DOHH2 (cell line): ENCODE measurements around the gene CRCP.
"Not testable (repeated sequence)": the region's sequence is repeated elsewhere in the genome, so short reads cannot be mapped to it uniquely, and the experiment has no call there.

Experiments used
- H3F3A ChIP-seq: fragments of 200-600 bp; sonication (generic), shearing (Covaris generic); 2 replicates; pipeline ENCODE4 v1.6.0; 2016; ENCODE audit warnings: antibody characterized with exemption, mild to moderate bottlenecking; ENCODE audit not compliant: control insufficient read depth, insufficient read depth
- H3K27ac ChIP-seq: fragments of 200-600 bp; sonication (generic); 2 replicates; pipeline ENCODE4 v1.5.1; 2014; ENCODE audit warnings: low read depth, mild to moderate bottlenecking, low read length, moderate library complexity
- H3K27me3 ChIP-seq: fragments of 200-600 bp; sonication (generic); 2 replicates; pipeline ENCODE4 v1.6.1; 2014; ENCODE audit warnings: mild to moderate bottlenecking, low read length, mixed read lengths; ENCODE audit not compliant: control insufficient read depth
- H3K36me3 ChIP-seq: fragments of 200-600 bp; sonication (generic); 2 replicates; pipeline ENCODE4 v1.6.1; 2014; ENCODE audit warnings: mild to moderate bottlenecking, low read length, moderate library complexity, mixed read lengths; ENCODE audit not compliant: control insufficient read depth
- H3K4me1 ChIP-seq: fragments of 200-600 bp; sonication (generic); 2 replicates; pipeline ENCODE4 v1.6.1; 2014; ENCODE audit warnings: mild to moderate bottlenecking, low read length, mixed read lengths; ENCODE audit not compliant: control insufficient read depth
- H3K4me2 ChIP-seq: fragments of 200-600 bp; sonication (generic); 2 replicates; pipeline ENCODE4 v1.6.0; 2014; ENCODE audit warnings: mild to moderate bottlenecking, low read length, moderate library complexity
- H3K4me3 ChIP-seq: fragments of 200-600 bp; sonication (generic); 2 replicates; pipeline ENCODE4 v1.5.1; 2014; ENCODE audit warnings: mild to moderate bottlenecking, low read length, mixed read lengths
- H3K79me2 ChIP-seq: fragments of 200-600 bp; sonication (generic); 2 replicates; pipeline ENCODE4 v1.6.1; 2014; ENCODE audit warnings: mild to moderate bottlenecking, low read length, mixed read lengths; ENCODE audit not compliant: control insufficient read depth
- H3K9me2 ChIP-seq: fragments of 200-600 bp; sonication (generic); replicated peaks from 2 replicates; pipeline ENCODE4 v1.6.1; 2014; ENCODE audit warnings: mild to moderate bottlenecking, low read length, mixed read lengths; ENCODE audit not compliant: control insufficient read depth
- H3K9me3 ChIP-seq: fragments of 200-600 bp; sonication (generic); 2 replicates; pipeline ENCODE4 v1.6.1; 2014; ENCODE audit warnings: antibody characterized with exemption, low read length, mixed read lengths; ENCODE audit not compliant: control insufficient read depth, insufficient read depth
- H4K20me1 ChIP-seq: fragments of 200-600 bp; sonication (generic); 2 replicates; pipeline ENCODE4 v1.6.0; 2014; ENCODE audit warnings: low read depth, mild to moderate bottlenecking, antibody characterized with exemption, low read length, moderate library complexity; ENCODE audit not compliant: control insufficient read depth, insufficient read depth
- EZH2phosphoT487 ChIP-seq: fragments of 200-600 bp; sonication (generic); IDR thresholded peaks from 2 replicates; pipeline ENCODE4 v1.6.1; 2017; ENCODE audit warnings: borderline replicate concordance, mild to moderate bottlenecking, antibody characterized with exemption, low read length, moderate library complexity, mixed read lengths
- TF ChIP-seq, protein P1 (sequence below): fragments of 200-600 bp; sonication (generic); IDR thresholded peaks from one replicate; pipeline ENCODE4 v1.5.1; 2014; ENCODE audit warnings: antibody characterized with exemption, mild to moderate bottlenecking, low read depth, low read length; ENCODE audit not compliant: poor library complexity, severe bottlenecking

Gene CRCP

DNA sequence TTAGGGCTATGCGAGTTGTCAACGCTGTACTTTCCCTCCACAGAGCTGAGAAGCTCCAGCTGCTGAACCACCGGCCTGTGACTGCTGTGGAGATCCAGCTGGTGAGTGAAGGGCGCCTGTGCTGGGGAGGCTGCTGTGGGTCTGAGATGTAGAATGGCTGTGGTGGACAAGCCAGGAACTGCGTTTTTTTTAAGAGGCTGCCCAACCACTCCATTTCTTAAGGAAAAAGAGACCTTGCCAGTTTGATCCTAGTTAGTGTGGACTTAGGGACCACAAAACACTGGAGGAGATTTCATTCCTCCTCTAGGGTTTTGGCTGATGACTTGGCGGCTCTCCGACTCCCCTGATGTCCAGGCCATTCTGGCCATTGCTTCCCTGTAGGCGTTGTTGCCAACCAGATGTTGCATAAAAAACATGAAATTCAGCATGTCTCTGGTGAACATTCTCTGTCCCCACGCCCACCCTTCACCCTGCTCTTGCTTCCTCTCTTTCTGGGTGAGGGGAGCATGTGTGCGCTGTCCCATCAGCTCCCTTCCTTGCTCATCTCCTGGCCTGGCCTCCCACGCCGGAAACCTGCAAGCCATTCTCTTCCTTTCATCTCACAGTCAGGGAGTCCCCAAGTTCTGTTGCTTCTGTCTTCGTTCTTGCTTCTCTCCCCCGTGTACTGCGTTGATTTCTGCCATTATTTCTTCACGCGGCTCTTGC lies 30.9 kb downstream of the CRCP start:
- no peak for TF ChIP-seq EZH2phosphoT487
- TF ChIP-seq, protein P1, sequence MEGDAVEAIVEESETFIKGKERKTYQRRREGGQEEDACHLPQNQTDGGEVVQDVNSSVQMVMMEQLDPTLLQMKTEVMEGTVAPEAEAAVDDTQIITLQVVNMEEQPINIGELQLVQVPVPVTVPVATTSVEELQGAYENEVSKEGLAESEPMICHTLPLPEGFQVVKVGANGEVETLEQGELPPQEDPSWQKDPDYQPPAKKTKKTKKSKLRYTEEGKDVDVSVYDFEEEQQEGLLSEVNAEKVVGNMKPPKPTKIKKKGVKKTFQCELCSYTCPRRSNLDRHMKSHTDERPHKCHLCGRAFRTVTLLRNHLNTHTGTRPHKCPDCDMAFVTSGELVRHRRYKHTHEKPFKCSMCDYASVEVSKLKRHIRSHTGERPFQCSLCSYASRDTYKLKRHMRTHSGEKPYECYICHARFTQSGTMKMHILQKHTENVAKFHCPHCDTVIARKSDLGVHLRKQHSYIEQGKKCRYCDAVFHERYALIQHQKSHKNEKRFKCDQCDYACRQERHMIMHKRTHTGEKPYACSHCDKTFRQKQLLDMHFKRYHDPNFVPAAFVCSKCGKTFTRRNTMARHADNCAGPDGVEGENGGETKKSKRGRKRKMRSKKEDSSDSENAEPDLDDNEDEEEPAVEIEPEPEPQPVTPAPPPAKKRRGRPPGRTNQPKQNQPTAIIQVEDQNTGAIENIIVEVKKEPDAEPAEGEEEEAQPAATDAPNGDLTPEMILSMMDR, result no peak
- no peaks in the 10 kb centered on the region for H3K9me2 ChIP-seq
- H3K27ac ChIP-seq, result no peak overlapping the region
- H3K27me3 ChIP-seq, result no peaks in the 10 kb centered on the region
- no peak overlapping the region for H3K4me2 ChIP-seq
- H3K4me3 ChIP-seq, result no peak overlapping the region
- no peaks in the 10 kb centered on the region for H3K4me1 ChIP-seq
- H3F3A ChIP-seq, result no peaks in the 10 kb centered on the region
- peaks cover 10% of the 10 kb centered on the region; the same call in 1 of the 2 replicates for H4K20me1 ChIP-seq
- H3K79me2 ChIP-seq, result peaks cover 15% of the 10 kb centered on the region
- H3K9me3 ChIP-seq, result no peaks in the 10 kb centered on the region
- H3K36me3 ChIP-seq, result peaks cover 91% of the 10 kb centered on the region

DNA sequence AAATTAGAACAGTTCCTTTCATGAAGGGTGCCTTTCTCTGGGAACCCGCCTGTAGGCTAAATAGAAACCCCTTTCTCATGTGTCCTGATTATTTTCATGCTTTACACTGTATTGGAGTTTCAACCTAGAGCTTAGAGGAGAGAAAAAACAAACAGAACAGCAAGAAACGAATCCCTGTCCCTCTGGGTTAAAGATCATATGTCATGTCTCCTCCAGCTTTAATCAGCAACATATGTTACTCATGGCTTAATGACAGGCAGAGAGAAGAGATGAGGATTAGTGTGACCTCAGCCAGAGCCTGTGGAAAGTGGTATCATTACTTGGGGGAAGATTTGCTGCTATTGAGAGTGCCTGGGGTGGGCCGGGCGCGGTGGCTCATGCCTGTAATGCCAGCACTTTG lies 32.1 kb downstream of the CRCP start:
- Histone ChIP-seq H3K36me3 (peaks cover 89% of the 10 kb centered on the region), H3K79me2 (peaks cover 16% of the 10 kb centered on the region), H3K27ac (no peak overlapping the region), H4K20me1 (peaks cover 10% of the 10 kb centered on the region; the same call in 1 of the 2 replicates), H3K9me3 (no peaks in the 10 kb centered on the region), H3K4me2 (no peak overlapping the region), H3F3A (no peaks in the 10 kb centered on the region), H3K27me3 (no peaks in the 10 kb centered on the region), H3K9me2 (no peaks in the 10 kb centered on the region), H3K4me1 (no peaks in the 10 kb centered on the region), H3K4me3 (no peak overlapping the region)
- TF ChIP-seq EZH2phosphoT487, result no peak
- TF ChIP-seq, protein P1, result no peak

DNA sequence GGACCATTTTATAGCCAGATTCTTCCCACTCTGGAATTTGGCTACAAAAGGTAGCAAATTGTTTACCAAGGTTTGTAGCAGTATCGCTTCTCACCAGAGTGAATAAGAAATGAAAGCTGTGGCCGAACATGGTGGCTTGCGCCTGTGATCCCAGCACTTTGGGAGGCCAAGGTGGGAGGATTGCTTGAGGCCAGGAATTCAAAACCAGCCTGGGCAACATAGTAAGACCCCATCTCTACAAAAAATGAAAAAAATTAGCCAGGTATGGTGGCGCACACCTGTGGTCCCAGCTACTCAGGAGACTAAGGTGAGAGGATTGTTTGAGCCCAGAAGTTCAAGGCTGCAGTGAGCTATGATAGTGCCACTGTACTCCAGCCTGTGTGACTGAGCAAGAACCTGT lies 33.0 kb downstream of the CRCP start:
- H3K4me3 ChIP-seq, H3K27me3 ChIP-seq, H3K4me2 ChIP-seq, H3K4me1 ChIP-seq, H4K20me1 ChIP-seq, H3F3A ChIP-seq, H3K27ac ChIP-seq, H3K9me2 ChIP-seq, H3K9me3 ChIP-seq: not testable (repeated sequence)
- H3K36me3 ChIP-seq, result peaks cover 89% of the 10 kb centered on the region
- H3K79me2 ChIP-seq, result peaks cover 12% of the 10 kb centered on the region

DNA sequence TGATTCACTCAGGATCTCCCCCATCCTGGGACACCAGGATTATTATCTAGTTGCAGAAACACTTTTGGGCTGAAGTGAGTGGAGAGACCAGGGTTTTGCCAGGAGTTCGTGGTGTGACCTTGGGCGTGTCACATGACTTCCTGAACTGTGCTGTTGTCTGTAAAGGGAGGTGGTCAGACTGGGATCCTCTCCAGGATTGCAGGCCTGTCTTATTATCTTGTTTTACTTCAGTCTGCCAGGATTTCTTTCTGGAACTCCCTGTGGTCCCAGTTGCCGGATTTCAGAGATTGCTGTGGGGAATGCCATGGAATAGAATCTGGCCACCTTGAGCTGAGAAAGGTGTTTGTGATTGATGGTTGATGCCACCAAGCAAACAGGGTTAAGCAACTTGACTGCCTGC lies 35.8 kb downstream of the CRCP start:
- H3K4me1 ChIP-seq, result no peaks in the 10 kb centered on the region
- TF ChIP-seq EZH2phosphoT487, result no peak
- TF ChIP-seq, protein P1, result no peak
- H3K4me3 ChIP-seq, result no peak overlapping the region
- H4K20me1 ChIP-seq, result peaks cover 6% of the 10 kb centered on the region; the same call in 1 of the 2 replicates
- H3F3A ChIP-seq, result no peaks in the 10 kb centered on the region
- peaks cover 12% of the 10 kb centered on the region for H3K79me2 ChIP-seq
- H3K36me3 ChIP-seq, result peaks cover 85% of the 10 kb centered on the region
- no peaks in the 10 kb centered on the region for H3K9me3 ChIP-seq
- H3K27me3 ChIP-seq, result no peaks in the 10 kb centered on the region
- H3K27ac ChIP-seq, result no peak overlapping the region
- no peak overlapping the region for H3K4me2 ChIP-seq
- H3K9me2 ChIP-seq, result no peaks in the 10 kb centered on the region
